CD4-positive, alpha-beta T cell (primary cell): ENCODE data around the gene SUGT1. TPM values are rescaled to one million over a fixed set of nuclear protein-coding genes. Genes with fewer than 3 reads are reported as not detected.

Source experiments
- ATAC-seq: fragments of 200-7000 bp; cut with Tn5 transposase; one replicate; pipeline ENCODE4 v1.10.0; 2022; ENCODE audit warnings: mild to moderate bottlenecking; ENCODE audit not compliant: poor library complexity
- CTCF ChIA-PET: fragments of 350-600 bp; sonication (Branson Sonifier 250); formaldehyde crosslinking; loops from one replicate; lab custom pipeline; 2021; ENCODE audit warnings: antibody characterized with exemption, inconsistent platforms; lab: Charles Lee
- POLR2A ChIA-PET: fragments of 350-600 bp; sonication (Branson Sonifier 250); formaldehyde crosslinking; loops from one replicate; lab custom pipeline; 2021; ENCODE audit warnings: antibody characterized with exemption, inconsistent platforms; lab: Charles Lee
- DNase-seq, 14 experiments: peaks; one replicate each; pipeline ENCODE4 v3.0.0-alpha.2; 2013 to 2020; ENCODE audit warnings: mixed read lengths in 2 of 14
- H3K27ac ChIP-seq, 2 donors: one replicate each; pipeline versions ENCODE4 v1.5.1 to v1.7.0; 2013; ENCODE audit warnings: low read length in 2 of 2, low read depth in 1 of 2, mild to moderate bottlenecking in 1 of 2
- H3K27me3 ChIP-seq, 2 experiments: 1 replicate in 1 of 2; 2 replicates in 1 of 2; pipeline versions ENCODE4 v1.6.1 to v1.7.0; 2013; ENCODE audit warnings: low read length in 2 of 2, control low read depth in 1 of 2, mild to moderate bottlenecking in 1 of 2, moderate library complexity in 1 of 2; ENCODE audit not compliant: insufficient read depth in 2 of 2, control insufficient read depth in 1 of 2
- H3K36me3 ChIP-seq: one replicate; pipeline ENCODE4 v1.6.1; 2013; ENCODE audit warnings: low read length, control low read depth; ENCODE audit not compliant: insufficient read depth
- H3K4me1 ChIP-seq: one replicate; pipeline ENCODE4 v1.6.1; 2013; ENCODE audit warnings: low read length, control low read depth; ENCODE audit not compliant: insufficient read depth
- H3K4me3 ChIP-seq: one replicate; pipeline ENCODE4 v1.5.1; 2013; ENCODE audit warnings: mild to moderate bottlenecking, low read length, moderate library complexity
- H3K9me3 ChIP-seq, 2 experiments: 1 replicate in 1 of 2; 2 replicates in 1 of 2; pipeline versions ENCODE4 v1.6.1 to v1.7.0; 2013; ENCODE audit warnings: low read length in 2 of 2, mild to moderate bottlenecking in 2 of 2, control low read depth in 1 of 2, moderate library complexity in 1 of 2; ENCODE audit not compliant: control insufficient read depth in 1 of 2, insufficient read depth in 1 of 2
- H3K27ac Mint-ChIP-seq: one replicate; pipeline ENCODE4 v1.8.0; 2020; ENCODE audit warnings: mixed read lengths
- H3K27me3 Mint-ChIP-seq: one replicate; pipeline ENCODE4 v1.8.0; 2021; ENCODE audit warnings: mixed read lengths
- H3K36me3 Mint-ChIP-seq: one replicate; pipeline ENCODE4 v1.8.0; 2021; ENCODE audit warnings: low read depth, mixed read lengths
- H3K4me1 Mint-ChIP-seq: one replicate; pipeline ENCODE4 v1.8.0; 2021; ENCODE audit warnings: low read depth, mixed read lengths
- H3K4me3 Mint-ChIP-seq: one replicate; pipeline ENCODE4 v1.8.0; 2020; ENCODE audit warnings: mild to moderate bottlenecking, mixed read lengths
- H3K9me3 Mint-ChIP-seq: one replicate; pipeline ENCODE4 v1.8.0; 2020; ENCODE audit warnings: mixed read lengths
- intact Hi-C, 2 experiments: fragments of 100-400 bp; cut with DNase I in 1 of 2; cut with micrococcal nuclease in 1 of 2; formaldehyde crosslinking; loops; one replicate each; pipeline versions ENCODE4 v1.15.1 to v1.9.0; 2023 to 2025; cut with DNase I, micrococcal nuclease
- total RNA-seq, 174 experiments: library from RNA in 2 of 174; stranded (reverse) in 2 of 174; gene quantifications; one replicate each; pipeline ENCODE4 v1.2.3 and lab custom pipeline; 2021 to 2026
- TF ChIP-seq, protein P1 (sequence below): fragments of 200-600 bp; IDR thresholded peaks from one replicate; pipeline ENCODE4 v1.8.0; 2022; ENCODE audit warnings: antibody characterized with exemption, mild to moderate bottlenecking

The SUGT1 gene
- total RNA-seq, 2 experiments from 2014 or later = 18.5 to 20.1 TPM

DNA sequence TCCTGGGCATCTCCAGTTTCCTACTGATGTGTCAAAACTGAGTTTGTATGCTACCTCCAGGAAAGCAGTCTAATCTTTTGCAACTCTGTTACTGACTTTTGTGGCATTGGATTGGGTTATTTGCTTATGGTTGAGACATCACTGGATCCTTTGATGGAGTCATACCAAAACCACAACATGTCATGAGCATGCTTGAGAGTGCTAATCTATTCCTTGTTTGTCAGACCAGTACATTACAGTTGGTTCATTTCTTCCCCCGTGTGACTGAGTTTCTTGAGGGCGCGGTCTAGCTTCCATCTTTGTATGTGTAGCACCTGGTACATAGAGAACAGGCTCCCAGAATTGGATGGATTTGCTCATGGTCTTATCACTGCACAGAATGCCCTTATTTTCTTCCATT is 43.2 kb downstream of the SUGT1 start:
- Histone ChIP-seq H3K27me3 (no peaks in the 10 kb centered on the region), H3K4me1 (no peaks in the 10 kb centered on the region), H3K36me3 (no peaks in the 10 kb centered on the region), H3K27ac (no peak overlapping the region), H3K9me3 (no peaks in the 10 kb centered on the region), H3K4me3 (no peak overlapping the region)
- no peak overlapping the region for H3K4me3 Mint-ChIP-seq
- no peak overlapping the region for H3K27ac Mint-ChIP-seq
- peak; percentile 29 for ATAC-seq
- H3K36me3 Mint-ChIP-seq = peaks cover 32% of the 10 kb centered on the region
- intact Hi-C loops = no loop called here
- ChIA-PET POLR2A (no interaction called here), CTCF (no interaction called here)
- no peaks in the 10 kb centered on the region for H3K9me3 Mint-ChIP-seq
- TF ChIP-seq, protein P1, sequence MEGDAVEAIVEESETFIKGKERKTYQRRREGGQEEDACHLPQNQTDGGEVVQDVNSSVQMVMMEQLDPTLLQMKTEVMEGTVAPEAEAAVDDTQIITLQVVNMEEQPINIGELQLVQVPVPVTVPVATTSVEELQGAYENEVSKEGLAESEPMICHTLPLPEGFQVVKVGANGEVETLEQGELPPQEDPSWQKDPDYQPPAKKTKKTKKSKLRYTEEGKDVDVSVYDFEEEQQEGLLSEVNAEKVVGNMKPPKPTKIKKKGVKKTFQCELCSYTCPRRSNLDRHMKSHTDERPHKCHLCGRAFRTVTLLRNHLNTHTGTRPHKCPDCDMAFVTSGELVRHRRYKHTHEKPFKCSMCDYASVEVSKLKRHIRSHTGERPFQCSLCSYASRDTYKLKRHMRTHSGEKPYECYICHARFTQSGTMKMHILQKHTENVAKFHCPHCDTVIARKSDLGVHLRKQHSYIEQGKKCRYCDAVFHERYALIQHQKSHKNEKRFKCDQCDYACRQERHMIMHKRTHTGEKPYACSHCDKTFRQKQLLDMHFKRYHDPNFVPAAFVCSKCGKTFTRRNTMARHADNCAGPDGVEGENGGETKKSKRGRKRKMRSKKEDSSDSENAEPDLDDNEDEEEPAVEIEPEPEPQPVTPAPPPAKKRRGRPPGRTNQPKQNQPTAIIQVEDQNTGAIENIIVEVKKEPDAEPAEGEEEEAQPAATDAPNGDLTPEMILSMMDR = no peak
- DNase-seq = no peak
- no peaks in the 10 kb centered on the region for H3K27me3 Mint-ChIP-seq
- H3K4me1 Mint-ChIP-seq = peaks cover 9% of the 10 kb centered on the region

DNA sequence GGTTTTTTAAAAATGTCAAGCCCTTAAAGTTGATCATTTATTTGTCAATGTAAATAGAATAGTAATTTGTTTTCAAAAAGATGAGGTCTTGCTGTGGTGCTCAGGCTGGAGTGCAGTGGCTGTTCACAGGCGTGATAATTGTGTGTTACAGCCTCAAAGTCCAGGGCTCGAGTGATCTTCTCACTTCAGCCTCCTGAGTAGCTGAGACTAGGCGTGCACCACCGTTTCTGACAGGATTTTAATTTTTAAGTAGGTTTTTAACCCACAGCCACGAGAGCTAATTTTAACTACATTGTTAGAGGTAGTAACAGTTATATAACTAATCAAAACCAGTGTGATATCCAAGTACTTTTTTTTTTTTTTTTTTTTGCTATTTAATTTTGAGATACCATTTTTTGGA is 43.9 kb downstream of the SUGT1 start:
- Mint-ChIP-seq H3K27ac (no peak overlapping the region), H3K4me3 (no peak overlapping the region), H3K36me3 (peaks cover 27% of the 10 kb centered on the region), H3K4me1 (peaks cover 5% of the 10 kb centered on the region), H3K9me3 (no peaks in the 10 kb centered on the region), H3K27me3 (no peaks in the 10 kb centered on the region)
- intact Hi-C loops = no loop called here
- Histone ChIP-seq H3K9me3 (no peaks in the 10 kb centered on the region), H3K27me3 (no peaks in the 10 kb centered on the region), H3K27ac (no peak overlapping the region), H3K4me1 (no peaks in the 10 kb centered on the region), H3K36me3 (no peaks in the 10 kb centered on the region), H3K4me3 (no peak overlapping the region)
- DNase-seq = no peak
- TF ChIP-seq, protein P1 = no peak
- no peak for ATAC-seq
- CTCF ChIA-PET = no interaction called here
- POLR2A ChIA-PET = no interaction called here

DNA sequence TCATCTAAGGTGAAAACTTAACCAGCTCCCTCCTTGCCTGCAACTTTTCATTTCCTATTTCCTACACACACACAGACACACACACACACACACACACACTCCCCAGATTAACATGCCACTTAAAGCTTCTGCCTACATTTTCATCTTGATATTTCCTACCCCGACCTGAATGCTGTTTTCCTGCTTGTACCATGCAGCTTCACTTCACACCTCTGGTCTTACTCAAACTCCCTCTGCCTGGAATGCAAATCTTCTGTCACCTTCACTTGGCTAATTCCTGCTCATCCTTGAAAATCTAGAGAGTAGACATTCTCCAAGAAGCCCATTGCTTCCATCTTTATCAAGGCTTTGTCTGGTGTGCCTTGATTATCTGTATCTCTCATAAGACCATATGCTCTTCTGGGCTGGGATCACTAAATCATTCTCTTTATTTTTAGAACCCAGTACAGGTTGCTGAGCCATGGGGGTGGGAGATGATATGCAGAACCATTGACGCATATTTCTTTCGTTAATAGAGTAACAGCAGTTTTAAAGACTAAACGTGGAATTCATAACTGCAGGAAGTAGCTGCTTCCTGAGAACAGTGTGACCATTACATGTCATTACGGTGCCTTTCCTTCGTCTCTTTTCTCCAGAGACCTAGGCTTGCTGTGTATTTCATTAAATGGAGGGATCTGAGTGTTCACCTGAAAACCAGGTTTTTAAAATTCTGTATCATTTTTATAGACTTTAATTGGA is 49.3 kb downstream of the SUGT1 start:
- DNase-seq (no peak), ATAC-seq (no peak)
- POLR2A ChIA-PET = no interaction called here
- Histone ChIP-seq H3K9me3 (no peaks in the 10 kb centered on the region), H3K4me3 (no peak overlapping the region), H3K27me3 (no peaks in the 10 kb centered on the region), H3K4me1 (no peaks in the 10 kb centered on the region), H3K27ac (no peak overlapping the region), H3K36me3 (no peaks in the 10 kb centered on the region)
- peaks cover 11% of the 10 kb centered on the region for H3K36me3 Mint-ChIP-seq
- H3K4me3 Mint-ChIP-seq = no peak overlapping the region
- intact Hi-C loops = no loop called here
- no peaks in the 10 kb centered on the region for H3K9me3 Mint-ChIP-seq
- CTCF ChIA-PET = interaction anchor here (0.6 kb wide), 1 partner anchor 62 kb away, joined by 4 read pairs; no protein-coding TSS in a partner anchor
- H3K27me3 Mint-ChIP-seq = no peaks in the 10 kb centered on the region
- no peak overlapping the region for H3K27ac Mint-ChIP-seq
- TF ChIP-seq, protein P1 = no peak
- H3K4me1 Mint-ChIP-seq = peaks cover 4% of the 10 kb centered on the region
